Heart left ventricle (tissue), 13 donors: ENCODE data around the gene MSH3.

Experiments used
- POLR2A ChIP-seq, 2 donors: fragments of 450-650 bp; IDR thresholded peaks; one replicate each; pipeline ENCODE4 v1.6.1; 2017; ENCODE audit warnings: antibody characterized with exemption in 2 of 2, mild to moderate bottlenecking in 2 of 2, moderate library complexity in 2 of 2
- TF ChIP-seq, protein P1 (sequence below), 12 donors: fragments of 200-600 bp; sonication (generic) in 4 of 12; IDR thresholded peaks; one replicate each; pipeline versions ENCODE4 v1.5.0 to v1.8.0; 2018 to 2022; ENCODE audit warnings: antibody characterized with exemption in 12 of 12, mild to moderate bottlenecking in 5 of 12
- donor health status: ischemic (EF 13 %, LVEDD 7.1; RV severe dilation, severe dysfunction).
- donor health status: DM: no; HTN: yes; CAD: no.
- donor health status: DM: no; HTN: no; CAD: no.
- donor health status: ischemic (EF 25% LVEDD 6.9; RV normal size, moderate dysfunction).
- donor health status: ischemic (EF 25% LVEDD 5.7; RV mildly dilated, moderate dysfunction).
- donor health status: ischemic (EF 35%, LVEDD 5.7; RV mildly dilated, moderate dysfunction).
- donor health status: nonischemic (EF 11% LVEDD 7.7; RV severe dilation, severe dysfunction).
- donor health status: DM: yes; HTN: yes; CAD: no.
- donor health status: PGD.
- donor health status: ischemic (EF 29% LVEDD 5.4; RV normal size, mild dysfunction).
- donor health status: nonischemic (EF 23%, LVEDD 6.1; RV moderate dilation, normal function).

DNA sequence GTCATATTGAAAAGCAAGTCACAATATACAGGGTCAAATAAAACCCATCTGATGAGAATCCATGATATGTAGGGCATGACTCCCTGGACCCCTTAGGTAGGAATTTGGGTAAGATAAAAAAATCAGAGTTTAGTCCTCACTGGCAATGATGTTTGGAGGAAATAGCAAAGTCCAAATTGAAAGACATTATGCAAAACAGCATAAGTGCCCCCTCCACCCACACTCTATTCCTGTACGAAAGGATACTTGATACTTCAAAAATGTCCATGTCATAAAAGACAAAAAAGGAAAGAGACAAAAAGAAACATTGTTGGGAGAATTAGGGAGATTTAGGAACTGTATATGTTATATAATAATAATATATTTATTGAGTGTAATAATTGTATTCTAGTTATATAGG is 209.7 kb downstream of the MSH3 start:
- TF ChIP-seq, protein P1, sequence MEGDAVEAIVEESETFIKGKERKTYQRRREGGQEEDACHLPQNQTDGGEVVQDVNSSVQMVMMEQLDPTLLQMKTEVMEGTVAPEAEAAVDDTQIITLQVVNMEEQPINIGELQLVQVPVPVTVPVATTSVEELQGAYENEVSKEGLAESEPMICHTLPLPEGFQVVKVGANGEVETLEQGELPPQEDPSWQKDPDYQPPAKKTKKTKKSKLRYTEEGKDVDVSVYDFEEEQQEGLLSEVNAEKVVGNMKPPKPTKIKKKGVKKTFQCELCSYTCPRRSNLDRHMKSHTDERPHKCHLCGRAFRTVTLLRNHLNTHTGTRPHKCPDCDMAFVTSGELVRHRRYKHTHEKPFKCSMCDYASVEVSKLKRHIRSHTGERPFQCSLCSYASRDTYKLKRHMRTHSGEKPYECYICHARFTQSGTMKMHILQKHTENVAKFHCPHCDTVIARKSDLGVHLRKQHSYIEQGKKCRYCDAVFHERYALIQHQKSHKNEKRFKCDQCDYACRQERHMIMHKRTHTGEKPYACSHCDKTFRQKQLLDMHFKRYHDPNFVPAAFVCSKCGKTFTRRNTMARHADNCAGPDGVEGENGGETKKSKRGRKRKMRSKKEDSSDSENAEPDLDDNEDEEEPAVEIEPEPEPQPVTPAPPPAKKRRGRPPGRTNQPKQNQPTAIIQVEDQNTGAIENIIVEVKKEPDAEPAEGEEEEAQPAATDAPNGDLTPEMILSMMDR (IDR thresholded peaks at IDR 0.05): no peak
- TF ChIP-seq POLR2A (IDR thresholded peaks at IDR 0.05): no peak
